Measurements from ENCODE around the gene SIX4. TPM values are rescaled to one million over a fixed set of nuclear protein-coding genes. Genes with fewer than 3 reads are reported as not detected.
A peak's percentile ranks its signal among the peaks of the same experiment; 100 is the strongest.
"Not testable (repeated sequence)": the region's sequence is repeated elsewhere in the genome, so short reads cannot be mapped to it uniquely, and the experiment has no call there.

SIX4 gene
- polyA plus RNA-seq, 3 donors from 2014 or later: not detected

GRCh38 chr14:60736494-60736893, 12.3 kb upstream of the SIX4 start:
- Mint-ChIP-seq H3K4me3 (peak overlapping the region in 2 of 5 donors; percentile 30 to 99), H3K27me3 (ENCODE audit: low read depth in 3 of 3) (peaks cover 0 to 12% (median 5%) of the 10 kb centered on the region in 3 donors), H3K36me3 (peaks cover 0 to 3% (median 3%) of the 10 kb centered on the region in 3 donors), H3K27ac (no peak overlapping the region), H3K9me3 (no peaks in the 10 kb centered on the region), H3K4me1 (peaks cover 37 to 53% of the 10 kb centered on the region in 2 donors)
- DNase-seq: no peak

- Mint-ChIP-seq H3K36me3 (peaks cover 0 to 3% (median 3%) of the 10 kb centered on the region in 3 donors), H3K27me3 (ENCODE audit: low read depth in 3 of 3) (peaks cover 4 to 16% (median 9%) of the 10 kb centered on the region in 3 donors), H3K27ac (peak overlapping the region in 4 of 6 donors; percentile 90 to 98 (median 94)), H3K4me3 (peak overlapping the region; percentile 98 to 100 (median 99)), H3K4me1 (peaks cover 37 to 50% of the 10 kb centered on the region in 2 donors), H3K9me3 (peaks cover 0 to 2% (median 0%) of the 10 kb centered on the region in 6 donors)
- DNase-seq: no peak
Observed at GRCh38 chr14:60735416-60735815, 11.3 kb upstream of the SIX4 start.

GRCh38 chr14:60734465-60735242, 10.5 kb upstream of the SIX4 start, which contains the start of gene MNAT1:
Gene MNAT1, plus strand, starts transcription at chr14:60734761. Its CDS starts 102 bp downstream, at chr14:60734863.
- peaks cover 4 to 16% (median 11%) of the 10 kb centered on the region in 3 donors for H3K27me3 Mint-ChIP-seq (ENCODE audit: low read depth in 3 of 3)
- H3K4me3 Mint-ChIP-seq: peak within 1 kb of the TSS; percentile 98 to 100 (median 99)
- H3K4me1 Mint-ChIP-seq: peaks cover 33 to 42% of the 10 kb centered on the region in 2 donors
- peaks cover 0 to 3% (median 3%) of the 10 kb centered on the region in 3 donors for H3K36me3 Mint-ChIP-seq
- H3K9me3 Mint-ChIP-seq: peaks cover 0 to 2% (median 0%) of the 10 kb centered on the region in 6 donors
- H3K27ac Mint-ChIP-seq: peak within 1 kb of the TSS; percentile 78 to 98 (median 90)
- peak; percentile 66 to 77 (median 75) for DNase-seq

GRCh38 chr14:60732840-60733483, 8.8 kb upstream of the SIX4 start:
- peaks cover 0 to 2% (median 0%) of the 10 kb centered on the region in 6 donors for H3K9me3 Mint-ChIP-seq
- H3K27me3 Mint-ChIP-seq (ENCODE audit: low read depth in 3 of 3): peaks cover 13 to 19% (median 17%) of the 10 kb centered on the region in 3 donors
- H3K4me3 Mint-ChIP-seq: no peak overlapping the region
- peaks cover 21 to 30% of the 10 kb centered on the region in 2 donors for H3K4me1 Mint-ChIP-seq
- DNase-seq: no peak
- no peak overlapping the region for H3K27ac Mint-ChIP-seq
- peaks cover 3% of the 10 kb centered on the region in 3 donors for H3K36me3 Mint-ChIP-seq

- not testable (repeated sequence) for H3K27ac Mint-ChIP-seq, H3K4me3 Mint-ChIP-seq, H3K9me3 Mint-ChIP-seq, DNase-seq, H3K36me3 Mint-ChIP-seq
- peaks cover 19 to 23% of the 10 kb centered on the region in 2 donors for H3K4me1 Mint-ChIP-seq
- peaks cover 13 to 31% (median 27%) of the 10 kb centered on the region in 3 donors for H3K27me3 Mint-ChIP-seq (ENCODE audit: low read depth in 3 of 3)
Observed at GRCh38 chr14:60731291-60731690, 7.1 kb upstream of the SIX4 start.

- Mint-ChIP-seq H3K4me1 (peaks cover 21 to 33% of the 10 kb centered on the region in 2 donors), H3K27ac (no peak overlapping the region), H3K4me3 (peak overlapping the region; percentile 83 to 94 (median 89)), H3K27me3 (ENCODE audit: low read depth in 3 of 3) (peaks cover 27 to 43% (median 36%) of the 10 kb centered on the region in 3 donors), H3K36me3 (peaks cover 0 to 5% (median 0%) of the 10 kb centered on the region in 3 donors), H3K9me3 (no peaks in the 10 kb centered on the region)
- DNase-seq: peak; percentile 17 to 31 (median 29)
Observed at GRCh38 chr14:60723116-60723906, 840 bp downstream of the SIX4 start.

- Mint-ChIP-seq H3K4me3 (peak overlapping the region; percentile 83 to 89 (median 88)), H3K27me3 (ENCODE audit: low read depth in 3 of 3) (peaks cover 22 to 37% (median 37%) of the 10 kb centered on the region in 3 donors), H3K4me1 (peaks cover 21 to 33% of the 10 kb centered on the region in 2 donors), H3K27ac (no peak overlapping the region), H3K36me3 (peaks cover 0 to 5% (median 0%) of the 10 kb centered on the region in 3 donors), H3K9me3 (no peaks in the 10 kb centered on the region)
- DNase-seq: peak in 2 of 3 donors; percentile 14 to 16
Observed at GRCh38 chr14:60722357-60723115, 1.6 kb downstream of the SIX4 start.

- peak overlapping the region; percentile 76 to 88 (median 87) for H3K4me3 Mint-ChIP-seq
- peaks cover 21 to 33% of the 10 kb centered on the region in 2 donors for H3K4me1 Mint-ChIP-seq
- H3K27ac Mint-ChIP-seq: no peak overlapping the region
- peaks cover 0 to 3% (median 0%) of the 10 kb centered on the region in 3 donors for H3K36me3 Mint-ChIP-seq
- peaks cover 21 to 37% (median 32%) of the 10 kb centered on the region in 3 donors for H3K27me3 Mint-ChIP-seq (ENCODE audit: low read depth in 3 of 3)
- no peaks in the 10 kb centered on the region for H3K9me3 Mint-ChIP-seq
- no peak for DNase-seq
Observed at GRCh38 chr14:60722107-60722356, 2.1 kb downstream of the SIX4 start.

- H3K27me3 Mint-ChIP-seq (ENCODE audit: low read depth in 3 of 3): peaks cover 17 to 37% (median 27%) of the 10 kb centered on the region in 3 donors
- H3K27ac Mint-ChIP-seq: no peak overlapping the region
- no peaks in the 10 kb centered on the region for H3K9me3 Mint-ChIP-seq
- H3K4me1 Mint-ChIP-seq: peaks cover 21 to 33% of the 10 kb centered on the region in 2 donors
- H3K36me3 Mint-ChIP-seq: no peaks in the 10 kb centered on the region
- peak overlapping the region; percentile 76 to 88 (median 87) for H3K4me3 Mint-ChIP-seq
- peak; percentile 25 to 27 (median 27) for DNase-seq
Observed at GRCh38 chr14:60721326-60722106, 2.6 kb downstream of the SIX4 start.

GRCh38 chr14:60720962-60721325, 3.2 kb downstream of the SIX4 start:
- no peak for DNase-seq
- H3K27ac Mint-ChIP-seq: no peak overlapping the region
- peak overlapping the region; percentile 5 to 69 (median 59) for H3K4me3 Mint-ChIP-seq
- H3K4me1 Mint-ChIP-seq: peaks cover 21 to 33% of the 10 kb centered on the region in 2 donors
- no peaks in the 10 kb centered on the region for H3K9me3 Mint-ChIP-seq
- H3K36me3 Mint-ChIP-seq: no peaks in the 10 kb centered on the region
- peaks cover 17 to 37% (median 27%) of the 10 kb centered on the region in 3 donors for H3K27me3 Mint-ChIP-seq (ENCODE audit: low read depth in 3 of 3)

GRCh38 chr14:60720391-60720790, 3.8 kb downstream of the SIX4 start:
- H3K9me3 Mint-ChIP-seq: no peaks in the 10 kb centered on the region
- H3K27me3 Mint-ChIP-seq (ENCODE audit: low read depth in 3 of 3): peaks cover 17 to 39% (median 27%) of the 10 kb centered on the region in 3 donors
- H3K36me3 Mint-ChIP-seq: no peaks in the 10 kb centered on the region
- H3K4me3 Mint-ChIP-seq: peak overlapping the region; percentile 12 to 59 (median 43)
- no peak for DNase-seq
- H3K4me1 Mint-ChIP-seq: peaks cover 21 to 33% of the 10 kb centered on the region in 2 donors
- no peak overlapping the region for H3K27ac Mint-ChIP-seq

- no peak overlapping the region for H3K27ac Mint-ChIP-seq
- peaks cover 10 to 12% (median 10%) of the 10 kb centered on the region in 3 donors for H3K27me3 Mint-ChIP-seq (ENCODE audit: low read depth in 3 of 3)
- H3K4me3 Mint-ChIP-seq: no peak overlapping the region
- H3K9me3 Mint-ChIP-seq: no peaks in the 10 kb centered on the region
- DNase-seq: no peak
- no peaks in the 10 kb centered on the region for H3K4me1 Mint-ChIP-seq
- no peaks in the 10 kb centered on the region for H3K36me3 Mint-ChIP-seq
Observed at GRCh38 chr14:60713513-60713912, 10.6 kb downstream of the SIX4 start.

Measured in immature natural killer cell (primary cell).